EH (cell line): ENCODE measurements around the gene CASZ1.
A peak's percentile ranks its signal among the peaks of the same experiment; 100 is the strongest.

Experiments
- DNase-seq: peaks from one replicate; pipeline ENCODE4 v3.0.0-alpha.2; 2015; ENCODE audit warnings: low read depth

Gene CASZ1

GRCh38 chr1:10751561-10752085, 44.8 kb downstream of the CASZ1 start:
- DNase-seq = no peak

DNA sequence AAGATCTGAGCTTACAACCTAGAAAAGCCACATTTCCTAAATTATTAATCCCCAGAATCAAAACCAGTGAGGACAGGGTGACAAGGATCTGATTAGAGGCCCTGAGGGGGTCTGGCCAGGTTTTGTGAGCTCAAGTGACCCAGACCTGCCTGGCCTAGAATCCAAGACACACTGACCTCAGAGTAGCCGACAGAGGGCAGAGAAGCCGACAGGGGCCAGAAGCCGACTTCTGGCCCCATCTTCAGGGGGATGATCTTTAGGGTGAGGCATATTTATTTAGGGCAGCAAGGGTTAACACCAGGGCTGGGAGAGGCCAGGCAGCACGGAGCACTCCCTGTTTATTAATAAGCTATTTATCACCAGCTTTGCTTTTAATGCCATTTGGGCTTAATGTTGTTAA, 45.3 kb downstream of the CASZ1 start:
- no peak for DNase-seq

DNA sequence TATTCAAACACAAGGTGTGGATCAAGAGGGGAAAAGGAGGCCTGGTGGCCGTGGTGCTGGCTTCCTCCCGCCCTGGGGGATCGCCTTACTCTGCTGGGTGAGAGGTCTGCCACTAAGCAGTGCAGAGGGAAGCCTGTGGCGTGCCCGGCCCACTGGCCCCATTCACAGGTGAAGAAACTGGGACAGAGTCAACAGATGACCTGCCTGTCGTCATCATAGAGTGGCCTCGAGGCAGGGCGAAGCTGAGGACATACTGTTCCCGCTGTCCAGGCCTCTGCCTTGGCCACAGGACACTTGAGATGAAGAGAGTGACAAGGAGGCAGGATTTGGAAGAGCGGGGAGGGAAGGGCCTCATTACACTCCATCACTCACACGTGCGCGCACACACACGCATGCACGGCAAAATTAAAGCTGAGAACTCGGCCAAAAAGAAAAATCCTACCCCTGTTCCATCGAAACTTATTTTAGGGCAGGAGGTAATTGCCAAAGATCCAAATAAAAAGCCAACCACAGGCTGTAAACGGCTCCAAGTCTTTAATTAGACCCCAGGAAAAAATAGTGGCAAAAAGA, 50.5 kb downstream of the CASZ1 start:
- DNase-seq = no peak

DNA sequence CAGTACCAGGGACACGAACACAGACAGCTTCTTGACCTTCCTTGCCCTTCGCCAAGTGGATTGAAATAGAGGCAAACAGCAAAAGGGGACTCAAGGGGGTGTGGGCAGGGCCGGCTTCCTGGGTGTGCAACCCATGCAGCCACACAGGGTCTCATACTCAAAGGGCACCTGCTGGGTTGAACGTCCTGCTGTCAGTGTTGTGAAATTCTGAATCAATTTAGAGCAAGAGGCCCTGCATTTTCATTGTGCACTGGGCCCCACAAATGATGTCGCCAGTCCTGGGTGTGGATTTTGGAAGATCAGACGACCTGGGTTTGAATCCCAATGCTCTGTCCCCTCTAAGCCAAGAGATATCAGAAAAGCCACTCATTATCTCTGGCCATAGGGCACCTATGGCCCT, 51.1 kb downstream of the CASZ1 start:
- no peak for DNase-seq

- no peak for DNase-seq
Measured at GRCh38 chr1:10744654-10745238, 51.7 kb downstream of the CASZ1 start.

DNA sequence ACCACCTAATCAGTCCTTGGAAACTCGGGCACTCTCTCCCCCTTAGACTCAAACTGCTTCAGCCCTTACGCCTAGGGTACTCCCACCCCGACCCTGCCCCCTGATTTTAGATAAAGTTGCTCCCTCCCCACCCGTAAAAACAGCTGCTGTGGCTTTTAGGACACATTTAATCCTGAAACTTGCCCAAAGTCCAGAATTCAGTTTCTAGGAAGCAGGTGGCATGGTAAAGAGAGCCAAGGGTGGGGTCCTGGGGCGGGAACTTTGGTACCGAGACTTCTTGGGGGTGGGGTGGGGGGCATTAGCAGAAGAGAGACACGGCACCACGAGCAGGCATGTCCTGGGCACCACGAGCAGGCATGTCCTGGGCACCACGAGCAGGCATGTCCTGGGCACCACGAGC, 52.4 kb downstream of the CASZ1 start:
- DNase-seq = no peak

DNA sequence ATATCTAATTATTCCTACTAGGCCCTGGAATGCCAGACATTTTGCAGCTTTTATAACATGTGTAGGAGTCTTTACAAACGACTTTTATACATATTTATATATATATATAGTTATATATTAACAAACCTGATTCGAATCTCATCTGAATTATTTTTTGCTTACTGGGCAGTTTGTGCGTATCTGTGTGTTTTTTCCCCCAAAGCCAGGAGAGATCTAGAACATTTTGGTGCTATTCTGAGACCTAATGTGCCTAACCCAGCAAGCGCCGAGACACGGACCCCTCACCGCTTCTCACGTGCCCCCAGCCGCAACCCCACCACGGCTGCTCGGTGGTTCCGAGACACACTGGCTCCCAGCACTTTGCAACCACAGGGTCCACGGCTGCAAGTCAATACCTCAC, 54.8 kb downstream of the CASZ1 start:
- DNase-seq = no peak

DNA sequence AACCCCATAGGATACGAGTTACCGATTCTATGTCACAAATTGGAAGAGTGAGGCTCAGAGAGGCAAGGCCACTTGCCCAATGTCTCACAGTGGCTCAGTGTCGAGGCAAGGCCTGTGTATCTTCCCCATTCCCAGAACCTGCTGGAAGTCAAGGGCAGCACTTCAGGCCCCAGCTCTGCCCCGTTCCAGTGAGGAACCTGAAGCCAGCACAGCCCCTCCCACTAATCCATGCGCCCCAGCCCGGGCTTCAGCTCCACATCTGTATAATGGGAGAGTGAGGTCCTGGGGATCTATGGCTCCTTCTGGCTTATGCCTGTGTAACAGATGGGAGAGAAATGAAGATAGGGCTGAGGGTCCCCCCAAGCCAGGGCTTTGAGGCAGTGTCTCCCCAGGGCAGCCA, 56.3 kb downstream of the CASZ1 start:
- no peak for DNase-seq

DNA sequence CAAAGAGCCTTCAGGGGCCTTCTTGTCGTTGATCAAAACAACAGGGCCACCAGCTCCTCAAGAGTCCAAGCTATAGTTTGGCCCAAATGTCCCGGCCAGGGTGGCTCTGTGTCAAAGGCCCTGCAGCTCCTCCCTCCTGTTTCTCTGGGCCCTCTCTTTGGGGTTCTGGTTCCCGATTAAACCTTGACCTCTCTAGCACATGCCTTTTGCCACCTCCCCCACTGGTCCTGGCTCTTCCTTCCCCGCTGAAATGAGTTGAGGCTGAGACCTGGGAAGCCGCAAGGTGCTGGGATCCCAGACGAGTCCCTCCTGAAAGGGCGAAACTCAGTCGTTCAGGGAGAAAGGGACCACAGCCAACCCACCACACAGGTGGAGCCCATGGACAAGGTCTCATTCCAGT, 56.9 kb downstream of the CASZ1 start:
- no peak for DNase-seq

DNA sequence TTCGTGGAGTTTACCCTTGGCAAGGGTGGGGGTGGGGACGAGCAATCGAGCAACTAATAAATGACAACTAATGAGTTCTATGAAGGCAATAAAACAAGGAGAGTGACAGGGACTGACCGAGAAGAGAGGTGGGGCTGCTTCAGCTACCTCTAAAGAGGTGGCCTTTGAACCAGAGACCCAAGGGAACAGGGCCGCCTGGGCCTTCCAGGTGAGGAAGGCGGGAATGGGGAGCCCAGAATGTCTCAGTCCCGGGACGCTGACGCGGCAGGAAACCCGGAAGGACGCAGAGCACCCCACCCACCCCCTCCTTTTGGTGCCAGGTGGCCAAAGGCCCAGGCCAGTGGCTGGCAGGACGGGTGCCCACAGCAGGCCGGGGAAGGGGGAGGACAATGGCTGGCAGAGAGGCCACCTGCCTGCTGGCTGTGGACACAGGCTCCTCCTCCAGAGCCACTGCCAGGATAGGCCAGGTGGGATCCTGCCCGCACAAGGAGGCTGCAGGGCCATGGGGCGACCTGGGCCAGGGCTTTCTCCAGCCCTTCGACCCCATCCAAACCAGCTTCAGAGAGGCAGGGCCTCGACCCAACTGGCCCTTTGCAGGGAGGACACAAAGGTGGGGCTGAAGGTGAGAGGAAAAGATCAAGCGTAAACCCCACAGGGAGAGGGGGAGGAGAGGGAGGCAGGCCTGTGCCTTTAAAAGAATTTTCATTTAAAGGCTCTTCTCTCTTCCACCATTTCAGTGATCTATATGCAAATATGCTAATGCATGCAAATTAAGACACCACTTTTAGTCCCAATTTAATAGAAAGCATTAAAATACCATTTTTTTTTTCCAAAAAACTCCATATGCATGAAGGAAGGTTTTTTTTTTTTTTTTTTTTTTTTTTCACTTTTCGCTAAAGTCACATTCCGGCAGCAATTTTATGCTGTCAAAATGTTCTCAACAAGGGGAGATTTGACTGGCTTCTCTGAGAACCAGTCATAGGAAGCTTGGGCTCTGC, 58.1 kb downstream of the CASZ1 start:
- DNase-seq = no peak

GRCh38 chr1:10737651-10738050, 58.8 kb downstream of the CASZ1 start:
- DNase-seq = no peak

DNA sequence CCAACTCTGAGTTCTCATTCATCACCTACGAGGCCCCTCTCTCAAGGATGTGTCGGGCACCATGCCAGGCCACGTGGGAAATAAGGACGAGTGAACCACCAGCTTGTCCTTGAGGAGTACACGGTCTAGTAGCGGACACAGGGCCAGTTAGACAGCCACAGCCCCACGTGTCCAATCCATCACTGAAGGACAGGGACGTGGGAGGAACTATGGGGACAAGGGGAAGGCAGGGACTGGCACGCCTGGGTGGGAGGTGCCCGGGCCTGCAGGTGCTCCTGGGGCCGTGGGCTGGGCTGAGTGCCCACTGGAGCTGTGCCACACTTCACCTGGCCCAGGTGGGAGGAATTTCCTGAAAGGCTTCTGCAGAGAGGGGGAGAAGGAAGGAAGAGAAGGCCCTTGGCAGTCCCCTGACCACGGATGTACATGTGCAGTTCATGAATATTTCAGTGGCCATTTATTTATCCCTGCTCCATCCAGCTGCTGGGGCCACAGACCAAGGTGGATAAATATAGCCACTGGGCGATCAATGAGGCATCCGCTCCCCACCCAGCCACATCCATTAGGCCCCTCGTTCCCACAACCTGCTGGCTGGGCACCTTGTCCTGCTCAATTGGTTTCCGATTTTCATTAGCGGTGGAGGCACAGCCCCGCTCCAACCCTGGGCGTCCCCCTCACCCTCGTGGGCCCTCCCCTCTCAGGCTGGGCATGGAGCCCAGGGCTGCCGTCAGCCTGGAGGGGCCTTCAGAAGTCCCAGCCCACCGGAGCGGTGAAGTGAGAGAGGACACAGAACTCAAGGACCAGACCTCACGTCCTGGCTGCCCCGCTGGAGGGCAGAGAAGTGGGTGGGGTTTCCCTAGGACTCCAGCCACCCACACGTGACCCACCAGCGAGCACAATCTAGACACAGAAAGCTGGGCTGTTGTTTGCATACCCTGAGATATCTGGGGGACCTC, 59.5 kb downstream of the CASZ1 start:
- no peak for DNase-seq

GRCh38 chr1:10735563-10736305, 60.7 kb downstream of the CASZ1 start:
- no peak for DNase-seq

DNA sequence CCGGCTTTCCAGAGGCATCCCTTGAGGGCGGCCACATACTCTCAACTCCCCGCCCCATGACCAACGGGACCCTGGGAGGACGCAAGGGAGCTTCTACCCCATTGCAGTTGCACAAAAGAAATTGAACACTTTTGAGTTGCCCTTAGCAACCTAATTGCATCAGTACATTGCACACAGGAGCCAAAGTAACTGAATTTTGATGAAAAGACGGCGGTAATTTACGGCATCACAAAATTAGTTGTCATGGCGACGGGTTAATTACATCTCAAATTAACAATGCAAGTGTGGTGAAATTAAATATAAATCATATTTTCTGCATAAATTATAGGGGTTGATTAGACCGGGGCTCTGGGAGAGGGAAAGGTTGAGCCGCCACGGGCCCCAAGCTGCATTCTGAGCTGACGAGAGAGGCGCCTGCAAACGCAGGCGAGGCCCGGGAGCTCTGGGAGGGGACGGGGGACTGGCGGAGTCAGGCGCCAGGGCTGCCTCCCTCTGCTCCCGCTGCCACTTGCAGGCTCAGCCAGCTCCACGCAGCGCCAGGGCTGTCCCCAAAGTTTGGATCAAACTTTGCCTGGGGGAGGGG, 61.4 kb downstream of the CASZ1 start:
- DNase-seq = no peak

- no peak for DNase-seq
Measured at GRCh38 chr1:10734375-10734774, 62.1 kb downstream of the CASZ1 start.

DNA sequence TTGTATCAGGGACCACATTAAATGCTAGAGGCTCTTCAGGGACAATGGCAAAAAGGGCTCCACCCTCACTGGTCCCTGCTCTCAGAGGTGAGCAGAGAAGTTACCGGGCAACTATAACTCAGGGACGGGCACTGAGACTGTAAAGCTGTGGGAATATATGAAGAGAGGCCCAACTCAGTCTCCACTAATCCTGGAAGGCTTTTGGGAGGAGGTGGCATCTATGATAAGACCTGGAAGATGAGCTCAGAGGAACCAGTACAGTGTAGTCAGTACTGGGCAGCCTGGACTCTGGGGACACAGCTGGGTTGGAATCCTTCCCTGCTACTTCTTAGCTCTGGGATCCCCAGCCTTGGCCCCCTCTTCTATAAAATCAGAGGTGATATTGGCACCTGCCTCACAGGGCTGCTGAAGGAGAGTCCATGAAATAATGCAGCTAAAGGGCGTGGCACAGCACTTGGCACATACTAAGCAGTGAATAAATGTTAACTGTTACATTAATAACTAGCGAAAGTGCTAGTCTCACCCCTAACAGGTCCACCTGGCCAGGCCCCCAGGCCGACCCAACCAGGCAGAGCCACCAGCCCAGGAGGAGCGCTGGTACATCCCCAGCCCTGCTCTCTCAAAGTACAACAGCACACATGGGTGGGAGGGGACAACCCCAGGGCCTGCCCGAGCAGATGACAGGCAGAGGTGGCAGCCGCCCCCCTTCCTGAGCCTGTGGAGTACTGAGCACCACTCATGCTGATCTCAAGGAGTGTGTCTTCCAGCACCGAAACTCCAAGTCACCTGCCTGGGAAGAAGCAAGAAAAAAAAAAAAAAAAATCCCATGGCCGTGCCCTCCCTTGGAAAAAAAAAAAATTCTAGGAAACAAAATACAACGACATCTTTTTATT, 62.7 kb downstream of the CASZ1 start:
- no peak for DNase-seq

- peak; percentile 88 for DNase-seq
Measured at GRCh38 chr1:10730985-10731384, 65.5 kb downstream of the CASZ1 start.

- DNase-seq = no peak
Measured at GRCh38 chr1:10728595-10729410, 67.6 kb downstream of the CASZ1 start.

DNA sequence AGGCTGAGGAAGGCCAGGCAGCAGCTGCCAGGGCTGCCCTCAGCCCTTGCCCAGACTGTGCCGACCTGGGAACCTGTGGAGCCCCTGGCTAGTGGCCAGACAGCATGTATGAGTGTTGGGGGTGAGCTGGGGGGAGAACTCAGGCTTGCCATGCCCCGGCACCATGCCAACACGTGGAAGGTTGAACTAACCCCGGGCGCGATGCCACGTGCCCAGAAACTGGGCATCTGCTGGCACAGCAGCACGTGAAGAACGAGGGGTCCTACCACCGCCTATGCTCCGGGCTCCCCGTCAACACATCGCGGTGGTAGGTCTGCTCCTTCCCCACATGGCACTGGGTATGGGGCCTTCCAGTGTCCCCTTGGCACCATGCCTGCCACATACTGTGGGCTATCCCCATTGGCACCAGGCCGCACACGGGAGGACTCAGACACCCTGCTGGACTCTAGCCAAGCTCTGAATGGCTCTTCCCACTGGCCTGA, 68.7 kb downstream of the CASZ1 start:
- no peak for DNase-seq
